ENCODE measurements around the gene BEAN1. TPM values are rescaled to one million over a fixed set of nuclear protein-coding genes. Genes with fewer than 3 reads are reported as not detected.
"Not testable (repeated sequence)": the region's sequence is repeated elsewhere in the genome, so short reads cannot be mapped to it uniquely, and the experiment has no call there.

Gene BEAN1
- total RNA-seq, 1 donor: 0.36 TPM

- Histone ChIP-seq H3K4me2 (ENCODE audit: insufficient read depth, low read length) (no peak overlapping the region), H3K9me3 (ENCODE audit: low read depth, low read length) (no peaks in the 10 kb centered on the region), H4K20me1 (ENCODE audit: insufficient read depth, low read length) (no peaks in the 10 kb centered on the region), H2AFZ (ENCODE audit: low read length) (no peak overlapping the region), H3K79me2 (ENCODE audit: insufficient read depth, low read length) (no peaks in the 10 kb centered on the region), H3K27ac (ENCODE audit: low read depth, low read length) (no peak overlapping the region), H3K36me3 (ENCODE audit: insufficient read depth, low read length) (peaks cover 6% of the 10 kb centered on the region), H3K27me3 (ENCODE audit: insufficient read depth, low read length) (no peaks in the 10 kb centered on the region), H3K4me1 (ENCODE audit: insufficient read depth, low read length) (peaks cover 51% of the 10 kb centered on the region), H3K4me3 (ENCODE audit: insufficient read depth, low read length) (no peak overlapping the region)
- no peak for TF ChIP-seq CTCF (IDR thresholded peaks at IDR 0.05; ENCODE audit: extremely low read depth, low read depth, low read length)
- DNase-seq (ENCODE audit: insufficient read length, low spot score, missing footprints): peak; percentile 58
Measured at GRCh38 chr16:66513111-66513723, 86.1 kb downstream of the BEAN1 start.

GRCh38 chr16:66514391-66514790, 87.3 kb downstream of the BEAN1 start:
- DNase-seq (ENCODE audit: insufficient read length, low spot score, missing footprints); H3K36me3 ChIP-seq (ENCODE audit: insufficient read depth, low read length); H3K4me2 ChIP-seq (ENCODE audit: insufficient read depth, low read length); H4K20me1 ChIP-seq (ENCODE audit: insufficient read depth, low read length); H3K27me3 ChIP-seq (ENCODE audit: insufficient read depth, low read length); H3K27ac ChIP-seq (ENCODE audit: low read depth, low read length); H3K4me3 ChIP-seq (ENCODE audit: insufficient read depth, low read length); H2AFZ ChIP-seq (ENCODE audit: low read length); H3K9me3 ChIP-seq (ENCODE audit: low read depth, low read length); H3K79me2 ChIP-seq (ENCODE audit: insufficient read depth, low read length): not testable (repeated sequence)
- peaks cover 47% of the 10 kb centered on the region for H3K4me1 ChIP-seq (ENCODE audit: insufficient read depth, low read length)

GRCh38 chr16:66514980-66515595, 88.0 kb downstream of the BEAN1 start:
- H3K4me1 ChIP-seq (ENCODE audit: insufficient read depth, low read length): peaks cover 47% of the 10 kb centered on the region
- H3K9me3 ChIP-seq (ENCODE audit: low read depth, low read length); H3K27ac ChIP-seq (ENCODE audit: low read depth, low read length); H3K4me2 ChIP-seq (ENCODE audit: insufficient read depth, low read length); H4K20me1 ChIP-seq (ENCODE audit: insufficient read depth, low read length); H3K27me3 ChIP-seq (ENCODE audit: insufficient read depth, low read length); H3K4me3 ChIP-seq (ENCODE audit: insufficient read depth, low read length); H3K79me2 ChIP-seq (ENCODE audit: insufficient read depth, low read length); H2AFZ ChIP-seq (ENCODE audit: low read length); H3K36me3 ChIP-seq (ENCODE audit: insufficient read depth, low read length): not testable (repeated sequence)
- peak; percentile 30 for DNase-seq (ENCODE audit: insufficient read length, low spot score, missing footprints)

- Histone ChIP-seq H3K9me3 (ENCODE audit: low read depth, low read length) (no peaks in the 10 kb centered on the region), H4K20me1 (ENCODE audit: insufficient read depth, low read length) (no peaks in the 10 kb centered on the region), H3K4me3 (ENCODE audit: insufficient read depth, low read length) (no peak overlapping the region), H3K27ac (ENCODE audit: low read depth, low read length) (peak overlapping the region; percentile 59), H3K4me1 (ENCODE audit: insufficient read depth, low read length) (peaks cover 47% of the 10 kb centered on the region), H2AFZ (ENCODE audit: low read length) (no peak overlapping the region), H3K27me3 (ENCODE audit: insufficient read depth, low read length) (no peaks in the 10 kb centered on the region), H3K4me2 (ENCODE audit: insufficient read depth, low read length) (no peak overlapping the region), H3K36me3 (ENCODE audit: insufficient read depth, low read length) (peaks cover 6% of the 10 kb centered on the region), H3K79me2 (ENCODE audit: insufficient read depth, low read length) (peaks cover 2% of the 10 kb centered on the region)
- peak; percentile 86 for DNase-seq (ENCODE audit: insufficient read length, low spot score, missing footprints)
- peak; percentile 65 for TF ChIP-seq CTCF (IDR thresholded peaks at IDR 0.05; ENCODE audit: extremely low read depth, low read depth, low read length)
Measured at GRCh38 chr16:66515596-66516508, 88.8 kb downstream of the BEAN1 start.

Measured in osteoblast (primary cell).